Measurements from ENCODE around the gene PTEN. TPM values are rescaled to one million over a fixed set of nuclear protein-coding genes. Genes with fewer than 3 reads are reported as not detected.

PTEN gene
- total RNA-seq, 4 donors from 2014 or later: 69.1 to 141 (median 91.8) TPM

- no peak overlapping the region for H3K27ac ChIP-seq
- 76% methylated on average over 1 of the region's 1 CpG for WGBS
- H3K27me3 ChIP-seq: no peaks in the 10 kb centered on the region
- H3K9me3 ChIP-seq: no peaks in the 10 kb centered on the region
- no peak overlapping the region for H3K4me3 ChIP-seq
- no peak for DNase-seq (ENCODE audit: low spot score in 2 of 2)
- peaks cover 22% of the 10 kb centered on the region for H3K4me1 ChIP-seq
- TF ChIP-seq POLR2AphosphoS5 (IDR thresholded peaks at IDR 0.05) (no peak), EP300 (IDR thresholded peaks at IDR 0.05) (no peak), CTCF (IDR thresholded peaks at IDR 0.05) (no peak), POLR2A (IDR thresholded peaks at IDR 0.05) (no peak)
- peaks cover 11% of the 10 kb centered on the region for H3K36me3 ChIP-seq
Observed at GRCh38 chr10:87930141-87930540, 66.7 kb downstream of the PTEN start.

GRCh38 chr10:87930934-87931835, 67.8 kb downstream of the PTEN start:
- Histone ChIP-seq H3K4me1 (peaks cover 32% of the 10 kb centered on the region), H3K27me3 (no peaks in the 10 kb centered on the region), H3K36me3 (peaks cover 11% of the 10 kb centered on the region), H3K27ac (no peak overlapping the region), H3K9me3 (no peaks in the 10 kb centered on the region), H3K4me3 (no peak overlapping the region)
- WGBS: 67% methylated on average over 4 of the region's 4 CpGs
- no peak for TF ChIP-seq EP300 (IDR thresholded peaks at IDR 0.05)
- no peak for TF ChIP-seq POLR2AphosphoS5 (IDR thresholded peaks at IDR 0.05)
- TF ChIP-seq POLR2A (IDR thresholded peaks at IDR 0.05): no peak
- no peak for TF ChIP-seq CTCF (IDR thresholded peaks at IDR 0.05)
- no peak for DNase-seq (ENCODE audit: low spot score in 2 of 2)

GRCh38 chr10:87931836-87932230, 68.4 kb downstream of the PTEN start:
- Histone ChIP-seq H3K4me3 (no peak overlapping the region), H3K27me3 (no peaks in the 10 kb centered on the region), H3K4me1 (peaks cover 33% of the 10 kb centered on the region), H3K36me3 (peaks cover 11% of the 10 kb centered on the region), H3K27ac (no peak overlapping the region), H3K9me3 (no peaks in the 10 kb centered on the region)
- no peak for DNase-seq (ENCODE audit: low spot score in 2 of 2)
- no peak for TF ChIP-seq POLR2AphosphoS5 (IDR thresholded peaks at IDR 0.05)
- TF ChIP-seq POLR2A (IDR thresholded peaks at IDR 0.05): no peak

GRCh38 chr10:87935290-87936141, 72.1 kb downstream of the PTEN start:
- WGBS: 57% methylated on average over 3 of the region's 3 CpGs
- no peak for TF ChIP-seq POLR2AphosphoS5 (IDR thresholded peaks at IDR 0.05)
- no peak for TF ChIP-seq EP300 (IDR thresholded peaks at IDR 0.05)
- TF ChIP-seq POLR2A (IDR thresholded peaks at IDR 0.05): no peak
- TF ChIP-seq CTCF (IDR thresholded peaks at IDR 0.05): no peak
- peaks cover 11% of the 10 kb centered on the region for H3K36me3 ChIP-seq
- DNase-seq (ENCODE audit: low spot score in 2 of 2): no peak
- peaks cover 27% of the 10 kb centered on the region for H3K4me1 ChIP-seq
- H3K9me3 ChIP-seq: no peaks in the 10 kb centered on the region
- no peak overlapping the region for H3K27ac ChIP-seq
- H3K4me3 ChIP-seq: no peak overlapping the region
- no peaks in the 10 kb centered on the region for H3K27me3 ChIP-seq

GRCh38 chr10:87940210-87940609, 76.8 kb downstream of the PTEN start:
- no peak for DNase-seq (ENCODE audit: low spot score in 2 of 2)
- Histone ChIP-seq H3K27ac (no peak overlapping the region), H3K36me3 (peaks cover 5% of the 10 kb centered on the region), H3K4me1 (peaks cover 10% of the 10 kb centered on the region), H3K27me3 (no peaks in the 10 kb centered on the region), H3K4me3 (no peak overlapping the region), H3K9me3 (no peaks in the 10 kb centered on the region)
- 96% methylated on average over 6 of the region's 6 CpGs for WGBS
- TF ChIP-seq EP300 (IDR thresholded peaks at IDR 0.05) (no peak), POLR2AphosphoS5 (IDR thresholded peaks at IDR 0.05) (no peak), POLR2A (IDR thresholded peaks at IDR 0.05) (no peak), CTCF (IDR thresholded peaks at IDR 0.05) (no peak)
